Cardiac muscle cell (in vitro differentiated cells and primary cell): ENCODE results near the gene PTPRD. TPM values are rescaled to one million over a fixed set of nuclear protein-coding genes. Genes with fewer than 3 reads are reported as not detected.

Experiments
- DNase-seq, 2 donors: peaks; one replicate each; pipeline versions ENCODE4 v3.0.0 to v3.0.0-alpha.2; 2010 to 2017; ENCODE audit warnings: low read depth in 1 of 2, low spot score in 1 of 2
- H3K27ac ChIP-seq: fragments of 200-600 bp; sonication (generic); 2 replicates; pipeline ENCODE4 v1.5.1; 2016
- H3K27me3 ChIP-seq: fragments of 200-600 bp; sonication (generic); 2 replicates; pipeline ENCODE4 v1.6.0; 2016; ENCODE audit warnings: control low read depth
- H3K36me3 ChIP-seq: fragments of 200-600 bp; sonication (generic); 2 replicates; pipeline ENCODE4 v1.5.1; 2016; ENCODE audit warnings: control low read depth
- H3K4me1 ChIP-seq: fragments of 200-600 bp; sonication (generic); 2 replicates; pipeline ENCODE4 v1.8.1; 2017; ENCODE audit warnings: low read depth, mild to moderate bottlenecking, mixed run types
- H3K4me3 ChIP-seq: fragments of 200-600 bp; sonication (generic); 2 replicates; pipeline ENCODE4 v1.5.1; 2016; ENCODE audit warnings: mild to moderate bottlenecking
- H3K9me3 ChIP-seq: fragments of 200-600 bp; sonication (generic); 2 replicates; pipeline ENCODE4 v1.5.1; 2017; ENCODE audit warnings: low read depth, mild to moderate bottlenecking, control low read depth
- polyA plus RNA-seq: library from polyadenylated mRNA; unstranded; fragments of >200 nt; fragmentation: Nextera tagmentation; extraction: Ambion mirVana; gene quantifications from 2 replicates; pipeline ENCODE4 v1.2.1, GENCODE V29; 2016
- total RNA-seq: library from RNA; depleted of rRNA; stranded (reverse); fragments of >200 nt; gene quantifications from 2 replicates; pipeline ENCODE4 v1.2.3, GENCODE V29; 2016
- TF ChIP-seq, protein P1 (sequence below): IDR thresholded peaks from 2 replicates; pipeline ENCODE4 v1.5.1; 2012; ENCODE audit warnings: low read depth, mild to moderate bottlenecking, low read length

PTPRD gene
- total and polyA plus RNA-seq, 2 experiments from 2014 or later = 37.0 to 287 TPM

DNA sequence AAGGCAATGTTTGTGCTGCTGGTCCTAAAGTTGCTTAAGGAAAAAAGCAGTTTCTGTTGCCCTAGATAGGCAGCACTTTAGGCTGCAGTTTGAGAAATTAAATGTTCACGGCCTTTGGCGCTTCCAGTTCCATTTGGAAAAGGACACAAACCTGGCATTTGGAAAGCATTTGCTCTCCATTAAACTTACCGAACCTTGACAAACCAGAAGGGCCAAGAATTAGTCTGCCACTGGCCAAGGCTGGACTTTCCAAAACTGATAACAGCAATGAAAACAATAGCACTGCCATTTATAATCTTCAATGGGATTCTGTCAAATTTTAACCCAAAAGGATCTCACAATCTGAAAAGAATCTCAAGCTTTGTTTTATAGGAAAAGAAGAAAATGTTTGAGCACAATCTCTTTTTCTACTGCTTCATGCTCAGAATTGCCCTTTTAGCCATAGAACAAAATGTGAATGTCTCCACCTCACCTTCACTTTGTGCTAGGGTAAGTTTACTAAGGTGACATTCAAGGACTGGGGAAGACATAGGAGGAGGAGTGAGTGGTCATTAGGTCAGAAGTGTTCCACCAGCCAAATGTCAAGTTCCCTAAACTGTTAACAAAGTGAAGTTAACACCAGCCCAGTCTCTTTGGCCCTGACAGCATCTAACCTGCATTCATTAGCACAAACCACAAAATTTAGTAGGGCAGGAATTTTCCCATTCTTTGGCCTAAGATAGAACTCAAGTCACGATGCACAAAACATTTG lies 2229.8 kb downstream of the PTPRD start:
- Histone ChIP-seq H3K27me3 (no peaks in the 10 kb centered on the region), H3K4me3 (no peak overlapping the region), H3K9me3 (no peaks in the 10 kb centered on the region), H3K36me3 (no peaks in the 10 kb centered on the region), H3K27ac (no peak overlapping the region), H3K4me1 (peaks cover 8% of the 10 kb centered on the region)
- TF ChIP-seq, protein P1, sequence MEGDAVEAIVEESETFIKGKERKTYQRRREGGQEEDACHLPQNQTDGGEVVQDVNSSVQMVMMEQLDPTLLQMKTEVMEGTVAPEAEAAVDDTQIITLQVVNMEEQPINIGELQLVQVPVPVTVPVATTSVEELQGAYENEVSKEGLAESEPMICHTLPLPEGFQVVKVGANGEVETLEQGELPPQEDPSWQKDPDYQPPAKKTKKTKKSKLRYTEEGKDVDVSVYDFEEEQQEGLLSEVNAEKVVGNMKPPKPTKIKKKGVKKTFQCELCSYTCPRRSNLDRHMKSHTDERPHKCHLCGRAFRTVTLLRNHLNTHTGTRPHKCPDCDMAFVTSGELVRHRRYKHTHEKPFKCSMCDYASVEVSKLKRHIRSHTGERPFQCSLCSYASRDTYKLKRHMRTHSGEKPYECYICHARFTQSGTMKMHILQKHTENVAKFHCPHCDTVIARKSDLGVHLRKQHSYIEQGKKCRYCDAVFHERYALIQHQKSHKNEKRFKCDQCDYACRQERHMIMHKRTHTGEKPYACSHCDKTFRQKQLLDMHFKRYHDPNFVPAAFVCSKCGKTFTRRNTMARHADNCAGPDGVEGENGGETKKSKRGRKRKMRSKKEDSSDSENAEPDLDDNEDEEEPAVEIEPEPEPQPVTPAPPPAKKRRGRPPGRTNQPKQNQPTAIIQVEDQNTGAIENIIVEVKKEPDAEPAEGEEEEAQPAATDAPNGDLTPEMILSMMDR = no peak
- DNase-seq = no peak

DNA sequence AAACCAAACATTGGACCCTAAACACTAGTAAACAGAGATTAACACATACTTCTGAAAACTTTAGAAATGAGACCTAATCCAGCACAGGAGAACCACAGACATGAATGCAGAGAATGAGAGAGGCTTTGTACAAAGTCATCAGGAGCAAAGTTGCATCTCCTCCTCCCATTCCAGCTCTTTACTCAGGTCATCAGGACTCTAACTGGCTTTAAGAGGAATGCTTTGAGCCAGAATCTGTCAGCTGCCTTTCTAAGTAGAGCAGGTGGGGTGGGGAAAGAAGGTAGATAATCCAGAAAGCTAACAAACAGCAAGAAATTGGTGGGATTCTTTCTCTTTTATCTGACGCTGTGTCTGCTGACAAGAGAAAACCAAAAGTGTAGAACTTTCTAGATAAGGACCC lies 2230.5 kb downstream of the PTPRD start:
- no peak for DNase-seq
- H3K9me3 ChIP-seq = no peaks in the 10 kb centered on the region
- TF ChIP-seq, protein P1 = no peak
- no peak overlapping the region for H3K27ac ChIP-seq
- H3K4me3 ChIP-seq = no peak overlapping the region
- peaks cover 5% of the 10 kb centered on the region for H3K27me3 ChIP-seq
- H3K4me1 ChIP-seq = peaks cover 2% of the 10 kb centered on the region
- H3K36me3 ChIP-seq = no peaks in the 10 kb centered on the region

DNA sequence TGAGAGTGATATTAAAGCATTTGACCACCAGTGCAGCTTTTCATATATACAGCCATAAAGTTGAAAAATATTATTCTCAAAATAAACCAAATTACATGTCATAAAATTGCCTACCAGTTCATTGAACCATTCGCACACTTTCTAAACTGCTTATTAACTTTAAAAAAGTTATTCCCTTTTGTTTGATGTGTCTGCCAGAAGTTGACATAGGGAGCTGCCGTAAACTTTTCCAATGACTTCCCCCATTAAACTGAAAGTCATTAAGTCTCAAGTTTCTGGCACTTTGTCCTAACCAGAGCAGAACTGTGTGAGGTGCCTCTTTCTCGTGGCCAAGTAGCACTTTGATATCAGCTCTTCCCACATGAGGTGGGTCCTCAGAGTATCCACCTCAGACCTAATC lies 2231.2 kb downstream of the PTPRD start:
- Histone ChIP-seq H3K27me3 (peaks cover 5% of the 10 kb centered on the region), H3K36me3 (no peaks in the 10 kb centered on the region), H3K9me3 (no peaks in the 10 kb centered on the region), H3K4me3 (no peak overlapping the region), H3K27ac (no peak overlapping the region), H3K4me1 (no peaks in the 10 kb centered on the region)
- no peak for DNase-seq
- TF ChIP-seq, protein P1 = no peak

DNA sequence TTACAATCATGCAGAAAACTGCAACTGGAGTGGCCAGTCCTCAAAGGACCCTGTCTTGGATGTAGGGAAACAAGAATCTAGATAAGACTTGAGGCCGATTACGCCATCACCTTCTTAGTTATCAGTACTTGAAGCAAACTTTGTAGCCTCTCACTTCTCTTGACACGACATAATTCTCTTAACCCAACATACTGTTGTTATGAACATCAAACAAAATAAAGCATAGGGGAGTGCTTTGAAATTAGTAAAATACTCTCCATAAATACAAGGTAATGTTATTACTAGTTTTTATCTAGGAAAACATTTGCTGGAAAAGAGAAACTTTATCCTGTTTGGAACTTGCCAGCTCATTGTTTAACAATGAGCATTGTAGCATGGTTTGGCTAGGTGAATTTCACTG lies 2238.3 kb downstream of the PTPRD start:
- DNase-seq = peak in 1 of 2 donors; percentile 18
- no peak overlapping the region for H3K4me3 ChIP-seq
- TF ChIP-seq, protein P1 = no peak
- peaks cover 5% of the 10 kb centered on the region for H3K27me3 ChIP-seq
- peaks cover 11% of the 10 kb centered on the region for H3K36me3 ChIP-seq
- H3K9me3 ChIP-seq = no peaks in the 10 kb centered on the region
- H3K27ac ChIP-seq = no peak overlapping the region
- H3K4me1 ChIP-seq = peaks cover 6% of the 10 kb centered on the region

DNA sequence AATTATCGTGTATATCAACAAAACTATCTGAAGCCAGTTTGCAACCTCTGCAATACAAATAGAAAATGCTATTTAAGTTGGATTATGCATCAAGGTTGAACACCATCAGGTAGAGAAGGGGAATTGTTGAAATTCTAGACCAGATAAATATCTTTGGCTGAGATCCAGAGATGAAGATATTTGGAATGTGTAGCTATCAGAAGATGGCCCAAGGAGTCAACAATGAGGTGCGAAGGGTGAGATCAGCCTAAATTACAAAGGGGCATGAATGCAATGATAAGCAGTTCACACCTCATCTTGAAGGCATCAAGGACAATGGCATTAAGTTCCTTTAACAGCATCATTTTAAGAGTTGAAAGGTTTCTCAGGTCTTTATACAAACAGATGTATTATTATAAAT lies 2241.1 kb downstream of the PTPRD start:
- no peak overlapping the region for H3K4me3 ChIP-seq
- peaks cover 6% of the 10 kb centered on the region for H3K4me1 ChIP-seq
- TF ChIP-seq, protein P1 = no peak
- H3K36me3 ChIP-seq = peaks cover 11% of the 10 kb centered on the region
- H3K27ac ChIP-seq = no peak overlapping the region
- DNase-seq = no peak
- no peaks in the 10 kb centered on the region for H3K9me3 ChIP-seq
- no peaks in the 10 kb centered on the region for H3K27me3 ChIP-seq
